Endothelial cell of umbilical vein (primary cell): ENCODE measurements around the gene HNMT. TPM values are rescaled to one million over a fixed set of nuclear protein-coding genes. Genes with fewer than 3 reads are reported as not detected.

ENCODE experiments used
- BruUV-seq: library from RNA; stranded (reverse); fragments of 400-500 nt; replicated peaks from 2 replicates; lab custom pipeline; 2021; lab: Mats Ljungman, UMichigan
- CTCF ChIA-PET: fragments of 300-600, 350-600 bp; sonication (Branson Sonifier 250); formaldehyde crosslinking; loops from one replicate; lab custom pipeline; 2021; ENCODE audit warnings: antibody characterized with exemption, inconsistent platforms; lab: Charles Lee
- POLR2A ChIA-PET: fragments of 300-600, 350-600 bp; sonication (Branson Sonifier 250); formaldehyde crosslinking; loops from one replicate; lab custom pipeline; 2021; ENCODE audit warnings: antibody characterized with exemption, inconsistent platforms; lab: Charles Lee
- DNase-seq: peaks from one replicate; pipeline ENCODE4 v3.0.0-alpha.2; 2011; ENCODE audit warnings: low read depth, low spot score
- FAIRE-seq: peaks from 2 replicates; lab custom pipeline; 2011; peaks lifted over from hg19 to GRCh38; lab: Jason Lieb, UNC
- H2AFZ ChIP-seq: 2 replicates; pipeline ENCODE4 v1.6.0; 2012; ENCODE audit warnings: low read depth, low read length, control low read depth, inconsistent platforms
- H3K27ac ChIP-seq: 2 replicates; pipeline ENCODE4 v1.5.1; 2011; ENCODE audit warnings: low read depth, mild to moderate bottlenecking, control low read depth, low read length, moderate library complexity; ENCODE audit not compliant: insufficient read depth
- H3K27me3 ChIP-seq, 2 experiments: 2 replicates each; pipeline versions ENCODE4 v1.6.0 to v1.6.1; 2011; ENCODE audit warnings: low read length in 2 of 2, mixed read lengths in 1 of 2; ENCODE audit not compliant: control insufficient read depth in 2 of 2, insufficient read depth in 2 of 2
- H3K36me3 ChIP-seq, 2 experiments: 2 replicates in 1 of 2; 3 replicates in 1 of 2; pipeline ENCODE4 v1.5.1; 2011; ENCODE audit warnings: low read length in 2 of 2, mild to moderate bottlenecking in 1 of 2, moderate library complexity in 1 of 2; ENCODE audit not compliant: control insufficient read depth in 2 of 2, insufficient read depth in 2 of 2; ENCODE audit errors: extremely low read depth in 1 of 2
- H3K4me1 ChIP-seq: 3 replicates; pipeline ENCODE4 v1.5.1; 2011; ENCODE audit warnings: mild to moderate bottlenecking, low read length; ENCODE audit not compliant: control insufficient read depth, insufficient read depth; ENCODE audit errors: extremely low read depth
- H3K4me2 ChIP-seq: 2 replicates; pipeline ENCODE4 v1.6.1; 2011; ENCODE audit warnings: low read length, control low read depth, mixed read lengths; ENCODE audit not compliant: insufficient read depth
- H3K4me3 ChIP-seq, 3 experiments: fragments of 200-600 bp in 1 of 3; sonication (generic), shearing (Covaris generic) in 1 of 3; replicated peaks in 1 of 3; 2 replicates each; pipeline ENCODE4 v1.5.1; 2011 to 2016; ENCODE audit warnings: control low read depth in 3 of 3, low read length in 3 of 3, mild to moderate bottlenecking in 2 of 3, inconsistent platforms in 1 of 3, low read depth in 1 of 3, moderate library complexity in 1 of 3; ENCODE audit not compliant: insufficient read depth in 1 of 3
- H3K79me2 ChIP-seq: 2 replicates; pipeline ENCODE4 v1.6.0; 2012; ENCODE audit warnings: low read length, inconsistent platforms; ENCODE audit not compliant: control insufficient read depth, insufficient read depth
- H3K9ac ChIP-seq: replicated peaks from 2 replicates; pipeline ENCODE3; 2011; ENCODE audit warnings: low read length, control low read depth; ENCODE audit not compliant: insufficient read depth; ENCODE audit errors: extremely low read depth
- H3K9me1 ChIP-seq: replicated peaks from 3 replicates; pipeline ENCODE4 v1.6.0; 2011; ENCODE audit warnings: mild to moderate bottlenecking, low read length; ENCODE audit not compliant: control insufficient read depth, insufficient read depth; ENCODE audit errors: extremely low read depth
- H3K9me3 ChIP-seq: replicated peaks from 2 replicates; pipeline ENCODE4 v1.5.1; 2012; ENCODE audit warnings: low read length, inconsistent platforms; ENCODE audit not compliant: control insufficient read depth, insufficient read depth
- H4K20me1 ChIP-seq: replicated peaks from 2 replicates; pipeline ENCODE3; 2011; ENCODE audit warnings: mild to moderate bottlenecking, low read length; ENCODE audit not compliant: control insufficient read depth, insufficient read depth; ENCODE audit errors: extremely low read depth
- CTCF ChIP-seq, 2 donors: IDR thresholded peaks; 1 replicate in 1 of 2; 2 replicates in 1 of 2; pipeline ENCODE4 v1.5.1; 2011; ENCODE audit warnings: low read length in 2 of 2, mild to moderate bottlenecking in 2 of 2, moderate library complexity in 2 of 2, control low read depth in 1 of 2, inconsistent platforms in 1 of 2, low read depth in 1 of 2; ENCODE audit not compliant: insufficient read depth in 1 of 2; ENCODE audit errors: extremely low read depth in 1 of 2
- EZH2 ChIP-seq: IDR thresholded peaks from 2 replicates; pipeline ENCODE4 v1.6.1; 2012; ENCODE audit warnings: borderline replicate concordance, low read depth, mild to moderate bottlenecking, moderate library complexity, low read length, inconsistent platforms; ENCODE audit not compliant: severe bottlenecking
- FOS ChIP-seq: IDR thresholded peaks from 2 replicates; pipeline ENCODE4 v1.6.1; 2011; ENCODE audit warnings: mild to moderate bottlenecking, low read length, moderate library complexity, borderline replicate concordance; ENCODE audit not compliant: insufficient read depth
- GATA2 ChIP-seq: IDR thresholded peaks from 2 replicates; pipeline ENCODE4 v1.7.0; 2011; ENCODE audit warnings: low read depth, mild to moderate bottlenecking, moderate library complexity, mixed read lengths, low read length; ENCODE audit not compliant: insufficient read length, insufficient read depth
- JUN ChIP-seq: IDR thresholded peaks from 2 replicates; pipeline ENCODE4 v1.6.1; 2011; ENCODE audit warnings: borderline replicate concordance, low read depth; ENCODE audit not compliant: insufficient read length, insufficient read depth
- MAX ChIP-seq: IDR thresholded peaks from 2 replicates; pipeline ENCODE4 v1.6.1; 2011; ENCODE audit not compliant: insufficient read depth, insufficient read length
- MYC ChIP-seq: IDR thresholded peaks from one replicate; pipeline ENCODE4 v1.6.1; 2011; ENCODE audit warnings: mild to moderate bottlenecking, low read depth, low read length
- POLR2A ChIP-seq: IDR thresholded peaks from 2 replicates; pipeline ENCODE4 v1.6.1; 2012; ENCODE audit warnings: low read depth, mild to moderate bottlenecking, control low read depth, low read length
- POLR2AphosphoS5 ChIP-seq: IDR thresholded peaks from 2 replicates; pipeline ENCODE4 v1.6.1; 2012; ENCODE audit warnings: low read depth, mild to moderate bottlenecking, control low read depth, low read length, moderate library complexity; ENCODE audit not compliant: insufficient read depth
- dilution Hi-C: fragments of 300-500 bp; cut with MboI; formaldehyde crosslinking; loops from one replicate; pipeline ENCODE4 v1.15.0; 2019; ENCODE audit warnings: low sequenced_read_pairs; ENCODE audit not compliant: extremely low pct_ligation_motif_present
- intact Hi-C: fragments of 100-400 bp; cut with micrococcal nuclease; formaldehyde crosslinking; loops from one replicate; pipeline ENCODE4 v1.10.0; 2022
- polyA plus RNA-seq, 4 experiments: library from polyadenylated mRNA; depleted of rRNA in 3 of 4; stranded (reverse) in 3 of 4; unstranded in 1 of 4; fragments of >200 nt; gene quantifications; 2 replicates each; pipeline versions ENCODE4 v1.2.1 to v1.2.3, GENCODE V29; 2011 to 2012; ENCODE audit warnings: missing spikeins in 1 of 4
- total RNA-seq: library from RNA; stranded (reverse); gene quantifications from 2 replicates; pipeline ENCODE4 v1.2.3, GENCODE V29; 2021

Gene HNMT
- total and polyA plus RNA-seq, 2 donors (not counting 3 experiments of a cell fraction or from before 2014, with no cell fraction given) = 8.6 to 16.9 TPM

- dilution Hi-C loops (no loop called here), intact Hi-C loops (no loop called here)
- Histone ChIP-seq H2AFZ (no peak overlapping the region), H3K27ac (no peak overlapping the region), H3K4me3 (no peak overlapping the region), H3K9me3 (no peaks in the 10 kb centered on the region), H3K79me2 (no peaks in the 10 kb centered on the region), H3K4me1 (peaks cover 10% of the 10 kb centered on the region), H3K36me3 (no peaks in the 10 kb centered on the region), H3K9ac (no peak overlapping the region), H3K9me1 (peaks cover 3% of the 10 kb centered on the region), H3K4me2 (no peak overlapping the region), H3K27me3 (no peaks in the 10 kb centered on the region), H4K20me1 (no peaks in the 10 kb centered on the region)
- TF ChIP-seq EZH2 (no peak), FOS (no peak), POLR2AphosphoS5 (no peak), MAX (no peak), GATA2 (no peak), CTCF (IDR thresholded peaks at IDR 0.05; ENCODE audit: extremely low read depth in 1 of 2, insufficient read depth in 1 of 2, low read depth in 1 of 2, low read length in 2 of 2) (no peak), POLR2A (no peak), JUN (no peak), MYC (no peak)
- DNase-seq (no peak), FAIRE-seq (no peak)
- no TSS peak for BruUV-seq
- POLR2A ChIA-PET = no interaction called here
- CTCF ChIA-PET = interaction anchor here (2.2 kb wide), 1 partner anchor 26 kb away, joined by 5 read pairs; no protein-coding TSS in a partner anchor
Observed at GRCh38 chr2:138058427-138058826, 94.2 kb downstream of the HNMT start.
